ENCODE data around the gene CTIF.

CTIF gene

DNA sequence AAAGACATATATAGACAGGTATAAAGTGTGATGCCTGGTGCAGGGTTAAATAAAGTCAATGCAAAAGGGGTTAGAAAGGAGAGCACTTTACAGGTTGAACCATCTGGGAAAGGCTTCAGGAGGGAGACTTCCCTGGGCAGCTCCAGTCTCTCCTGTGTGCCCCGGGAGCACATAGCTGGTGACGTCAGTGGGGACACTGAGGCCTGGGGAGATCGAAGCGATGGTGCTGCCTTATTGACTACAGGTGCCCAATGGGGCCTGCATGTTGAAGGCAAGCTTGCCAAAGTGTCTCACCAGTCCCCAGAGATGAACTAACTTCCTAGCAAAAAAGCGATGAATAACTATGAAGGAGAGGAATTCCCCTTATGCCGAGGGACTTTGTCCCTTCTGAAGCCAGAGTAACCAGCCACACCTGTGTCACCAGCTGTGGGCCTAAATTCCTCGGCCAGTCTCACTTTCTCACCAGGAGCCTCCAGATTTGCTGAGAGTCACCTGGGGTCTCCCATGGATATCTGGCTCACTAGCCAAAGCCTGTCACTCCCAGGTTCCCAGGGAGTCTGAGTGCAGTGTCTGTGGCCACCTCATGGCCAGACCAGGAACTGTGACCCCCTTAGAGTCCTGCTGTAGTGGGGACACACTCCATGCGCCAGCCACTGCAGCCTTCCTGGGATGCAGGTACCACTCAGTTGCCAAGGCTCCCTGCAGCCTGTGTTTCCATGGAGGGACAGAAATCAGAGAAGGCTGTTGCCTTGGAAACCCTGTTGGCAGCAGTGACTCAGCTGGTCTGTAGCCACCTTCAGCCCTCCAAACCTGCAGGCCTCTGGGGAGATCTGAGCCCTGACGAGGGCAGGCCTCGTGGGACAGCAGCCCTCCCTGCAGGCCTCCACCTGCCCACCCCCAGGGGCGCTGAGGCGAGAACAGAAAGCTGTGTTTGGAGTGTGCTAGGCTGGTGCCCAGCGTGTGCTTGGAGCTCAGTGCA lies 128.7 kb downstream of the CTIF start:
- peak; percentile 45 for DNase-seq (ENCODE audit: low spot score)

DNA sequence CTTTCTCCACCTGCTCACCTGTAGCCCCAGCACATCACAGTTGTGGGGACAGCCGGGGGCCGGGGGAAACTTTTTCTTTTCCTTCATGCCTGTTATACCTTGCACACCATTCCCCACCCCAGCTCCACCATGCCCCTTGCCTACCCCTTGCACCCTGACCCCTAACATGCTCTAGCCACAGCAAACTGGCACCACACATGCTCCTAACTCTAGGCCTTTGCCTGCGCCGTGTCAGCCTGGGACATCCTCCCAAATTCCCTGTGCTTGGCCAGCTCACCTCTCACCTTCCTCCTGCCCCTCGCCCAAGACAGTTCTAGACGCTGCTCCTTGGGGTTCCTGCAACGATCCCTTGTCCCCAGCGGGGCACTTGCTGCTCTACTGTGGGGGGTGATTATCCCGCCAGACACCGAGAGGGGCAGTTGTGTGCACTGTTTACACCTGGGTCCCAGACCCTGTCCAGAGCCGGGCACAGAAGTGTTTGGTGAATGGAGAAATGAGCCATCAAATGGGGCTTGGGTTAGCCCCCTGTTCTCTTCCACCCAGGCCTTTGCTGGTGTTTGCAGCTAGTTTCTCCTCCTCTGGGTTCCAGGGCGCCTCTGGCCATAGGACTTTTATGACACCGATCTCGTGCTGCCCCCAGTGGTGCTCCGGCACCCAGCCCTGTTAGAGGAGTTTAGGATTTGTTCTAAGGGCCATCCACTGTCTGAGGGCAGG lies 129.8 kb downstream of the CTIF start:
- no peak for DNase-seq (ENCODE audit: low spot score)

DNA sequence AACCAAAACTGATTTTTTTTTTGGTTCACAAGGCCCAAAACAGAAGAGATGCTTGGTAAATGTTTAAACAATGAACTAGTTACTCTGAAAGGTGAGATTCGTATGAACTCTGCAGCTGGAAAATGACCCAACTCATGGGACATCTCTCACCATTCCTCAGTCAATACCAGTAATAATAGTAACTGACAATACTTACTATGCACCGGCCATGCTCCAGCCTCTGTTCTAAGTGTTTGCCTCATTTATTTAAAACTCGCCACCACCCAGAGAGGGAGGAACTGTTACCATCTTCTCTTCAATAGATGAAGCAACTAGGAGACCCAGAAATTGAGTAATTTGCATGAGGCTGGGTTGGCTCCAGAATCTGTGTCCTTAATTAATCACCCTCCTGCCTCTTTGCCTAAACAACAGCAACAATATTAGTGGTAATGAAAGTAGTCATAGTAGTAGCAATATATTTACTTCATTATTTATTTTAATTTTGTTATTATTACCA lies 130.4 kb downstream of the CTIF start:
- no peak for DNase-seq (ENCODE audit: low spot score)

DNA sequence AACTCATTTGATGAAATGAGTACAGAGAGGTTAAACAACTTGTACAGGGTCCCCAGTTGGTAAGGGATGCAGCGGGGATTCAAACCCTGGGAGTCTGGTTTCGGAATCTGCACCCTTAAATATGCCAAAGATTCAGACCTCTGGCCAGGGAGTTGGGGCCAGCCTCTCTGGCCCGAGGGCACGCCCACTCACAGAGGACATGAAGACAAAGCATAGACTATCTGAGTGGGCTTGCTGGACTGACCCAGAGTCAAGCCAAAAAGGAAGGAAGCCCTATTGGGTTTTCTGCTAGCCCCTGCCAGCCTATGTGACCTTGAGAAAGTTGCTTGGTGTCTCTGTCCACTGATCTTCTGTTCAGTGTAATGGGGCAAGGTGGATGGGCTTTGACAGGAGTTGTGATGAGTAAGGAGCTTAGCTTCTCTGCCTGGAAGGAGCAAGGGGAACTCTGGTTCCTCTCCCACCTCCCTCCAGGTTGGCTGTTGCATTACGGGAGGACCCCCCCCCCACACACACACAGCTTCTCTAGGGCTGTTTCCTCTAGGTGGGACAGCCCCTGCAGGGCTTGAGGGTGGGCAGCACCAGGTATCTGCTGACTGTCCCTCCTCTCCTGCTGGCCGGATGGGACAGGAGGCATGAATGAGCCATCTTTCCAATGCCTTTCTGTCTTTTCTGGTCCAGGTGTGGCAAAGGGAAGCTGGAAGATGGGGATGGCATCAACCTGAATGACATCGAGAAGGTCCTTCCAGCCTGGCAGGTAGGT lies 131.3 kb downstream of the CTIF start:
- DNase-seq (ENCODE audit: low spot score), result no peak

DNA sequence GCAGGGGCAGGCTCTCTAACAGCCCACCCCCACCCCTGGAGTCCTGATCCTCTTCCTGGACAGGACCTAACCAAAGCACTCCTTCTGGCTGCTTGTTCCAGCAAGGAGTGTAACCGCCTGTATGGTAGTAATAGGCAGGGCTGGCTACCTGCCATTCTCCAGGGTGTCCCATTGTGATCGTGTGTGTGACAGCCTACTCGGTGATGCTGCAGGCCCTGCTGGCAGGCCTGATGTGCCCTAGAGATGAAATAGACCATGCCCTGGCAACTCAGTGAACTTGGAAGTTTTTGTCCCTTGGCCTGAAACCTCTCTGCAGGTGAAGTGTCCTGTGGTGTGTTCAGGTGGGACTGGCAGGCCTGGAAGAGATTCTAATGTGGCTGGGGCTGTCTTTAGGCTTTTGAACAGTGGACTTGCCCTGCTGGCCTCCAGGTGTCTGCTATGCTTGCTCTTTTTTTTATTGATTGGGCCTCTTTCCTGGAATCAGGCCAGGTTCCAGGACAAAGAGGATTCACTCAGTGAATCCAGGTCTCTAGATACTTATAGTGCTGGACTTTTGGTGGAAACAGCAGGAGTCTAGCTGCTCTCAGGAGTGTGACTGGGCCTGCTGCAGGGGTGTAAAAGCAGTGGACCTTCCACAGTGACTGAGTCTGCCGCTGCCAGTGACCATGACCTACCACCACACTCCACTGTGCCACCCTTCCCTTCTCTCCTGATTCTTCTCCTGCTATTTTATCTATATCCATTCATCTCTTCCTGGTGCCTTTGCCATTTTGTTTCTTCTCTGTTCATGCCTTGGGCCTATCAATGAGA lies 132.1 kb downstream of the CTIF start:
- no peak for DNase-seq (ENCODE audit: low spot score)

DNA sequence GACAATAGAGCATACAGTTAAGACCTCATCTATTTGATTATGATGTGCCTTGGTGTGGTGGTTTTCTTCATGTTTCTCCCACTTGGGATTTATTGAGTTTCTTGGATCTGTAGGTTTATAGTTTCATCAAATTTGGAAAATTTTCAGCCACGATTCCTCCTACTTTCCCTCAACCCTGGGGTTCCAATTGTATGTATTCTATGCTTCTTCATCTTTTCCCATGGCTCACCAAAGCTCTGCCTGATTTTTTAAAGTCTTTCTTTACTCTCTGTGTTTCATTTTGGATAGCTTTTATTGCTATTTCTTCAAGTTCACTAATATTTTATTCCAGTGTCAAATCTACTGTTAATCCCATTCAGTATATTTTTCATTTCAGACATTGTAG lies 132.7 kb downstream of the CTIF start:
- DNase-seq (ENCODE audit: low spot score), result no peak

DNA sequence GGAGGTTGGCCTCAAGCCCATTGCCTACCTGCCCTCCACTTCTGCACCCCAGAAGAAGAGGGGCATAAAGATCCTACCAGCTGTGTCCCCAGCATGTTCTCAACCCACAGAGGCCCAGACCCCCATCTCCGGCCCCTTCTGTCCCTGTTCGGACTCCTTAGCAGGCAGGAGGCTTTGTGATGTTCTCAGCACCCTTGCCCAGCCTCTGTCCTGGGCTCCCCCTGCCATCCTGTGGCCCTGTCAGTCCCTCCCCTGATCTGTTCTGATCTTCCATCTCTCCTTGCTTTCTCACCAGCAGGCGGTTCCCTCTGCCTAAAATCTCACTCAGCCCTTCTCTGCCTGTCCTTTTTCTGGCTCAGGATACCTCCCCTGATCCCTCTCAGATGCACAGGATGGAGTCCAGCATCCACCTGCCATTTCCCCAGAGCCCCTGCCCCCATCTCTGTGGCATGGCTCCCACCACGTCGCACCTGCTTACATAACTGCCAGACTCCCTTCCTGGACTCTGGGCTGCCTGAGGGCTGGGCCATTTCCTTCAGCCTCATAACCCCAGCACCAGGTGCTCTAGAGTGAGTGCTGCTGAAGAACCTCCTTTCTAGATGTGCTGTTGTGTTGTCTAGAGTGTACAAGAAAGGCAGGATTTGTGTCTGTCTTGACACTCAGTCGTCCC lies 134.0 kb downstream of the CTIF start:
- DNase-seq (ENCODE audit: low spot score), result no peak

DNA sequence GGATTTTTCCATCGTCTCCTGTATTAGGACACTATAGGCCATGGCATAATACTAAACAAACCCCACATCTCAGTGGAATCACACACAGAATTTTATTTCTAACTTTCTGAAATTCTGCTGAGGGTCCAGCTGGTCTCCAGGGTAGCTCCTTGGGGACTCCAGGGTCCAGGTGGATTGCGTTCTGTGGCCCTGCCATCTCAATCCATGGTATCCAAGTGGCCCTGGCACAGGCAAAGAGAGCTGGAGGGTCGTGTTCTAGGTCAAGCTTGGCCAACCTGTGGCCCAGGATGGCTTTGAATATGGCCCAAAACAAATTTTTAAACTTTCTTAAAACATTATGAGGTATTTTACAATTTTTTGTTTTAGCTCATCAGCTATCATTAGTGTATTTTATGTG lies 134.6 kb downstream of the CTIF start:
- DNase-seq (ENCODE audit: low spot score), result no peak

DNA sequence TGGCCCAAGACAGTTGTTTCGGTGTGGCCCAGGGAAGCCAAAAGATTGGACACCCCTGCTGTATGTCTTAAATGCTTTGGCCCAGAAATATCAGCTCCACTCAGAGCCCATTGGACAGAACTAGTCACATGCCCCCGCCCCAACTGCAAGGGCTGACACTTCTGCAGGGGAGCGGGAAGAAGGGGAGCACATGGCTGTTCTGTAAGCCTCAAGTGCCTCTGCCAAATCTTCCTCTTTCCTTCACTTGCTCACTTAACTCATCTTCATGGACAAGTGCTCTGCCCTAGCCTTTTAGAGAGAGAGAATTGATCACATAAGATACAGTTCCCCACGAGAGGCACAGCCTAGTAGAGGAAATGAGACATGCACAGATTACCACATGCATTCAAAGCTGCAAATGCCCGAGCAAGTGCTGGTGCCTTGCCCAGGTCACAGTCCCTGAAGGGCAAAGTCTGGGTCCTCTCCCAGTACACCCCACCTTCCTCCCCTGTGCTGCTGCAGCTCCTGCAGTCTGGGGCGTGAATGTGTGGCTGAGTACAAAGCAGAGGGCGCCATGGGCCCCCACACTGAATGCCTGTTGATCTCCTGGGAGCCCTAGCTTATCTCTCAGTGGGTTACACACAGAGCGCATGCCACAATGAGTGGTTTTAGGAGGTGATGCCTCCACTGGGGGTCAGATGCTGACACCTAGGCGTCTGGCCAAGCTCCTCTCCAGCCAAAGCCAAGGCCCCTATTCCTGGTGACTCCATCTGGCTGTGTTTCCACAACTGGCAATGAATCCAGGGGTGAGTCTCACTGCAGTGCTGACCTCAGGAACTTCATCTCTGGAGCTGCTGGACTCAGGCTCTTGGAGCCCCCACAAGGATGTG lies 135.3 kb downstream of the CTIF start:
- DNase-seq (ENCODE audit: low spot score), result no peak

DNA sequence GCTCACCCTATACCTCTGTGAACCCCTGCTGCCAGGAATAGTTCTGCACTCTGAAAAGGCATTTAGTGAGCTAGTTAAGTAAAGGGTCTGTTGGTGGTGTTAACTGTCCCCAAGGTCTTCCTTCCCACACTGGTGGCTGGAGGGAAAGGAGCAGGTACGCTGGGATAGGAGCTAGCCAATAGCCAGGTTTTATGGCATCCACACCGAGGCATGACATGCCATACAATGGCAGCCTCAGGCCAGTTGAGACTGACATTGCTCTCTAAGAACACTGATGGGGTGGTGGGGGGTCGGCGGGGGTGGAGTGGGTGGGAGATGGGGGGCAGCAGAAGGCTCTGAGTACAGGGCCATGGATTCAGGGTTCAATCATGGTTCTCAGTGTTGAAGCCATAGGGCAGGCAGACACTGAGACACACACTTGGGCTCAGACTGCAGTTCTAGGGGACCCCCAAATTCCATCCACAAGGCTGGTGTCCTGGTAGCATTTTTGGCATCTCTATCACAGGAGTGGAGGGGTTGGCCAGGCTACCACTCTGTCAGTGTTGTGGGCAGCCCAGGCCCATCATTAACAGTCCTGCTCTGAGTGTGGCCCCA lies 136.0 kb downstream of the CTIF start:
- DNase-seq (ENCODE audit: low spot score), result no peak

DNA sequence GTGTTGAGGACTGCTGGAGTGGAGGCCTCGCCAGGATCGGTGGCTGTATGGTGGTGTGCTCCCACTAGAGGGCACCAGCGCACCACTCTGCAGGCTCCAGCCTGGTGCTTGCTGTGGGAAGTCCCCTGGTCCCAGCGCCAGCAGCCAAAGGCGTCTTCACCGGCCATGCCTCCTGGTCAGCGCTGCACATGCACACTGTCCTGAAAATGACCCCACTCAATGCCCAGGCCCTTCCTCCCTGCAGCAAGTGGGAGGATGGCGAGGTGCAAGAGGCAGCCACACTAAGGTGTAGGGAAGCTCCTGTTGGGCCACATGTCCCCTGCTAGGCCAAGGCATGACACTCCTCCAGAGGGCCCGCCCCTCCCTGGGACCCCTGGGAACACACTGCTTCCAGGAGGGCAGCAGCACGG lies 136.5 kb downstream of the CTIF start:
- peak; percentile 90 for DNase-seq (ENCODE audit: low spot score)

DNA sequence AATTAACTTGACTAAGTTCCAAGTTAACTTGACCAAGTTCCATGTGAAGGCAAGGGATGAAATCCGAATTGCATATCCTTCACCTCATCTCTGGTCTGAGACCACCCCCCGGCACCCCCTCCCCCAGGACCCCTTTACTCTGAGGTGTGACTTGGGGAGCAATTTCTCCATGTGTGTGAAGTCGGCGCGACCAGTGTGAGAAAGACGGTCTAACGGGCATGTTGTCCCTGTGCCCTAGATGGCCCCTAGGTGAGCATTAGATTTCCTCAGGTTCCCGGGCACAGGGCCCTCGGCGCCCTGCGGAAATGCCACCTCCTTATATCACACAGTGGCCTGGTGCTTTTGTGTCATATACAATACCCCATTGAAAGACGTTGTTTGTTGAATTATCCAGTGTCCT lies 137.1 kb downstream of the CTIF start:
- no peak for DNase-seq (ENCODE audit: low spot score)

DNA sequence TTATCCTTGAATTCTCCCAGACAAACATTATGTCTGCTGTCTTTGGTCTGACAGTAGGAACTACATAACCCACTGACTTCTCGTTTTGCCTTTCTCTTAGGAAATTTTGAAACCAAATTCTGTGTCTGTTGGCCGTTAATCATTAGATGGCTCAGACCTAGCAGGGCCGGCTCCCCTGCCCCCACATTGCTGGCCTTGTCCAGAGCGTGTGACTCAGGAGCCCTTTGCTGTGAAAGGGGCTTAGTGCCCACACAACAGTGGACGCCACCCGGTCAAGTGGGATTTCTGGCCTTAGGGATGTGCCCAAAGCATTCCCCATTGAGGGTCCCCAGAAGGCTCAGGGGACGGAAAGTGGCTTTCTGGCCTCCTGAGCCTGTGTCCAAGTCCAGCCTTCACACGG lies 137.5 kb downstream of the CTIF start:
- DNase-seq (ENCODE audit: low spot score), result no peak

DNA sequence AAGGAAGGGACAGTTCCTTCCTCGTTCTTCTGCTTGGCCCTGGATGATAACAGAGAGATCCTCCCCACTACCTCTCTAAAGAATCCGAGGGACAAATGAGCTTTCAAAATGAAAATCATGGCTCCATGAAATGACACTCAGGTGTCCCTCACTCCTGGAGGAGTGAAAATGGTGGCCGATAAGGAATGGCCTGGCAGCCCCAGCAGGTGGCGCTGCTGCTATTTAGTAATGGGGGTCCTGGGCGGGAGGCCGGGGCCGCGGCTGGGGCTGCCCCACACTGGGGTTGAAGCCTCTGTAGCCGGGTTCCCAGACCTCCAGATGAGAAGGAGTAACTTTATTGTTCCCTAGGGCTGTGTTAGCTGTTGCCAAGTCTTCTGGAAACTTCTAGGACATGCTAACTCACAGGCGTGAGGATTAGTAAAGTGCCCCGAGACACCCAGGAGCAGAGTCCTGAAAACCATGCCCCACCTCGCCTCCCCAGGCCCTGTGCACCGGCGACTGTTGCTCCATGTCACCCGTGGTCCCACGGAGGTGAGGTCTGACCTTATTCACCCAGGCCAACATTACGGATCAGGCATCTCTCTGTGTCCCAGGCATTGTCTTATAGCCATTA lies 138.0 kb downstream of the CTIF start:
- peak; percentile 64 for DNase-seq (ENCODE audit: low spot score)

DNA sequence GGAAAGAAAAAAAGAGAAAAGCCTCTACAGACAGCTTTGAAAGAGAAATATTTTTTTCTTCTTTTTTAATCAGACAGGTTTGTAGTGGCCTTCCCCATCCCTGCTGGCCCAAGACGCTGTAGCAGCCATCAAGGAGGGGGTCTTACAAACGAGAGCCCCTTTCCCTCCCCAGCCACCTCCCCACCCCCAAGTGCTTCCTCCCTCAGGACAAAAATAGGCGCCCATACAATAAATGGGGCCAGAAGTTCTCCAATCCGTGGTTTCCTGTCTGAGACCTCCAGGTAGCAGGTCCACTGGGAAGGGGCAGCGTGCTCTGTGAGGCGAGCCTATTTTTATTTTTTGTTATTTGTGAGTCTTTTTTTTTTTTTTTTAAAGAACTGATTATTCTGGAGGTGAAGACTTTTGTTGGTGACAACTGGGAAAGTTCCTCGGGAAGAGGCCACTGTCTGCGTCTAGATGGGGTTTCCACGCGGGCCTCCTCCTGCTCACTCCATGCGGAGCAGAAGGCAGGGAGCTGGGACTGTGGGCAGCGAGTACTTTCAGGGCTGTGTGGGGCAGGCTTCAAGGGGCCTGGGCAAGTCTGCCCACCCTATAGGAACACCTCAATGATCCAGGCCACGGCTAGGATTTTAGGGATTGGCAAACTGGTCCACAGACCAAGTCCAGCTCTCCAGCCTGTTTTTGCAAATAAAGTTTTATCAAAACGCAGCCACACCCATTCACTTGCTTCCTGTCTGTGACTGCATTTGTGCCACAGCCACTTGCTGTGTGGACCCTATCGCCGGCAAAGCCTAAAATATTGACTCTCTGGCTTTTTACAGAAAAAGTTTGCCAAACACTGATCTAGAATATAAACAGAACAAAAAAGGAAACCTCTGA lies 139.6 kb downstream of the CTIF start:
- DNase-seq (ENCODE audit: low spot score), result no peak

DNA sequence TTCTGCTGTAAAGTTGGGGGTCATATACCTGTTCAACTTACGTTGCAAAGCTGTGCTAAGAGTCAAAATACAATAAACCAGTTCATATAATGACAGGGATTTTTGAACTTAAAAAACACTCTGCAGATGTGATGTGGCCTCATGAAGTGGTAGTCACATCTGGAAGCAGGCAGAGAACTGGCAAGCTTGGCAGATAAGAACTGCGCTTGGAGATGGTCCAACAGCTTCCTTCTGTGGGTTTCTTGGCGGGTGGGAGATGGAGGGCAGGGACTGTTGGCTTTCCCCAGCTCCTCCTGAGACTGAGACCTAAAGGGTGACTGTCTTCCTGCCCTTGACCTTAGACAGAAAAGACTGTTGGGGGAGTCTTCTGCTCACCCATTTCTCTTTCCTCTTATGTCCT lies 140.4 kb downstream of the CTIF start:
- no peak for DNase-seq (ENCODE audit: low spot score)

DNA sequence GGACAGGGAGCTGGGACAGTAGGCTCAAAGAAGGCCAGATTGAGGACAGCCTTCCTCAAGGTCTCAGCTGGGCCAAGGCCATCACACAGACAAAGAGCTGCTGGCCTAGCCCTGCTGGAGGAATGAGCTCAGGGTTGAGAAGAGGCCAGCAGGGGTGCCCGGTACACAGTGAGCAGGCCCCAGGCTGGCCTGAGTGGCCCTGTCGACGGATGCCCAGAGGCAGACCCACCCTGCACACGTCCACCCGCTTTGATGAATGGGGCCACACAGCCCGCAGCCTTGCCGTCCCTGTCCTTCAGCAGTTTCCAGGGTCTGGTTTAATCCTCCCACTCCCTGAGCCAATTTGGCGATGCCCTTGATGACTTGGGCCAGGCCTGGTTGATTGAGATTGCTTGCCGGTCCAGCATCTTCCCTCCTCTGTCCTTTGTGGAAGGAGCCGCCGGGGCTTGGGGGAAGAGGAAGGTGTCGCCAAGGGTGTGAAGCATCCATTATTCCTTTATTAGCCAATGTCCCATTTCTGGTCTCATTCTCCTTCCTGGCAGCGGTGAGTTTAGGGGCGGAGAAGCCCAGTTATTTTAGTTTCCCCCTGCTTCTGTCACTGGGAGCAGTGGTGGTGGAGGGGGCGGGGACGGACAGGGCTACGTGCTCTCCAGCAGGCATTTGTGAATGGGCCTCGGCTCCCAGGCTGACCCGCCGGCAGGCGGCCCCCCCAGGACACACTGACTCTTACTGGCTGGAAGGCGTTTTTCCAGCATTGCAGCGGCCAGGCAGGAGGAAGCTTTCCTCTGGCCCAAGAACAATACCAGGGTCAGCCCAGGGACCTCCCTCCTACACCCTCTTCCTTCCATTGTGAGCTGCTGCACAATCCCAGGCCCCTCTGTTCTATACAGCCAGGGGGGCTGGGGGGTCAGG lies 141.8 kb downstream of the CTIF start:
- no peak for DNase-seq (ENCODE audit: low spot score)

All from hepatic stellate cell (primary cell).